Measurements from ENCODE around the gene CENPO.

CENPO gene

DNA sequence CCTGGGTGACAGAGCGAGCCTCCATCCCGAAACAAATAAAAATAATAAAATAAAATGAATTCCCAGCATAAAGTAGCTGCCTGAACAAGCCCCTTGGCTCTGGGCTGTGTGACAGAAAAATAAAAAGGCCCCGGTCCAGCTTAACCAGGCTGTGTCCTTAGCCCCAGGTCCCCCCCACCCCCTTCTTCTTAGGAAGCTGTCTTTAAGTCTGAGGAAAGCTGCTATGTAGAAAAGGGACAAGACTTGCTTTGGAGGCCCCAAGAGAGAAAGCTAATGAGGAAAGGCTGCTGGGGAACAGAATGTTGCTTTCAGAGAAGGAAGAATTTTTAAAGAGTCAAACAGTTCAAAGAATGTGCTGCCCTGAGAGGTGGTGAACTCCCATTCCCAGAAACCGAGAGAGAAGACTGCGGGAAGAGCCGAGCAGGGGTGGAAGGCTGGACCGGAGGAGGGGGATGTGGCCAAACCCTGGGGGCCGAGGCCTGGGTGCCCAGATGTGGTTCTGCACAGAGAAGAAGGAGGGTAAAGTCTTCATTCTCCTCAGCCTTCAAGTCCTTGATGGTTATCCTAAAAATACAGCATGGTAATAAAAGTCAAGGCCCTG lies 61.9 kb downstream of the CENPO start:
- TF ChIP-seq, protein P1, sequence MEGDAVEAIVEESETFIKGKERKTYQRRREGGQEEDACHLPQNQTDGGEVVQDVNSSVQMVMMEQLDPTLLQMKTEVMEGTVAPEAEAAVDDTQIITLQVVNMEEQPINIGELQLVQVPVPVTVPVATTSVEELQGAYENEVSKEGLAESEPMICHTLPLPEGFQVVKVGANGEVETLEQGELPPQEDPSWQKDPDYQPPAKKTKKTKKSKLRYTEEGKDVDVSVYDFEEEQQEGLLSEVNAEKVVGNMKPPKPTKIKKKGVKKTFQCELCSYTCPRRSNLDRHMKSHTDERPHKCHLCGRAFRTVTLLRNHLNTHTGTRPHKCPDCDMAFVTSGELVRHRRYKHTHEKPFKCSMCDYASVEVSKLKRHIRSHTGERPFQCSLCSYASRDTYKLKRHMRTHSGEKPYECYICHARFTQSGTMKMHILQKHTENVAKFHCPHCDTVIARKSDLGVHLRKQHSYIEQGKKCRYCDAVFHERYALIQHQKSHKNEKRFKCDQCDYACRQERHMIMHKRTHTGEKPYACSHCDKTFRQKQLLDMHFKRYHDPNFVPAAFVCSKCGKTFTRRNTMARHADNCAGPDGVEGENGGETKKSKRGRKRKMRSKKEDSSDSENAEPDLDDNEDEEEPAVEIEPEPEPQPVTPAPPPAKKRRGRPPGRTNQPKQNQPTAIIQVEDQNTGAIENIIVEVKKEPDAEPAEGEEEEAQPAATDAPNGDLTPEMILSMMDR (IDR thresholded peaks at IDR 0.05), result no peak

DNA sequence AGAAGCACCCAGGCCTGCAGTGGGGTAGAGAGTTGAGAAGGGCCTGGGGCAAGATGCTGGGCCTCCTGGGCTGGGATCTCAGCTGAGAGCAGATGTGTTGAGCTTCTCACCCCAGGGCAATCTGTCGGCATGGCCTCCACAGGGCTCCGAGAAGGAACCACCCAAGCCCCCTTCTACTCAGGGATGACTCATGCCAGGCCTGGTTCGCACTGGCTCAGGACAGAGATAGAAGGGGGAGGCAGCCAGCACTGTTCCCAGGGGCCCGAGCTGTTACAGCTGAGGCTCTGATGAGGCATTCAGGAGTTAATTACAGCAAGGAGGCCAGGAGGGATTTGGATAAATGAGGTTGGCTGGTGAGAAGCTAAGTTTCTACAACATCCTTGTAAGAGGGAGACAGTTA lies 62.5 kb downstream of the CENPO start:
- TF ChIP-seq, protein P1 (IDR thresholded peaks at IDR 0.05), result no peak

DNA sequence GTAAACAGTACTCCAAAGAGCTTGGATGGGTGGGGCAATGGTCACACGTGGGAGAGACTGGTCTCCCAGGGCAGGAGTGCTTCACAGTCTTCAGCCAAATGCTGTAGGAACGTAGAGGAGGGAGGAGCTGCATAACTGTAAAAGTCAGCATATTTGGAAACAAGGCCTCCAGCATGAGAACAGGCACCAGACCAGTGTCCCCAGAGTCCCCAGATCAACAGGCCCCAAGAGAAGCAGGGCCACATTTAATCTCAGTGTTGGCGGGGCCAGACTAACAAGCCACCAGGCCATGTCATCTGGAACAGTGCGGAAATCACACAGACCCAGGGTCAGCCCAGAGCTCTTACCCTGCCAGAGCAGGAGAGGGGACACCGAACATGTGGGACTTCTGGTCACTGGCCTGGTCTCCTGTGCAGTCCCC lies 63.6 kb downstream of the CENPO start:
- TF ChIP-seq, protein P1 (IDR thresholded peaks at IDR 0.05), result no peak

DNA sequence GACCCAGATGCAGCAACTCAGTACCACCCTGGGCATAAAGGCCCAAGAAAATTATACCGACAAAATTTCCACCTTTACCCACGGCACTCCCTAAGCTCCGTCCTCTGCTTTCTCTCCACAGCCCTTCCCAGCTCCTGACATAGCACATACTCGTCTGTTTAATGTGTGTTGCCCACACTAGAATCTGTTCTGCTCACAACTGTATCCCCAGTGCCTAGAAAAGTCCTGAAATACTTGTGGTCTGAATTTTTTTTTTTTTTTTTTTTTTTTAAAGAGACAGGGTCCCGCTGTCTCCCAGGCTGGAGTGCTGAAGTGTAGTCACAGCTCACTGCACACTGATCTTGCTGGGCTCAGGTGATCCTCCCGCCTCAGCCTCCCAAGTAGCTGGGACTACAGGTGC lies 64.5 kb downstream of the CENPO start:
- TF ChIP-seq, protein P1 (IDR thresholded peaks at IDR 0.05), result no peak

DNA sequence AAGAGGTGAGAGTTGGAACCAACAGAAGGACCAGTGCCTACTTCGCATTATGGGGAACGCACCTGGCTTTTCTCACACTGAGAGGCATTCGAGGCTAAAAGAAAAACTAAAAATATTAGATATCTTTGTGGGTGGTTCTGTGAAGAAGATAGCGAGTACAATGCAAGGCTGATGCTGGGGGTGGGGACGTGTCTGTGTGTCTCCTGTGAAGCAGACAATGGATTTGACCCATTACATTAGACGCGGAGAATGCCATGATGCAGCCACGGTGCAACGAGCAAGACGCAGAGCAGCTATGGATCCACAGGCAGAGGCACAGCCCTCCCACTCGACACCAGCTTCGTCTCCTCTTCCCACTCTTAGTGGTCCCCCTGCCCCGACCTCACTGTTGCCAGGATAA lies 65.8 kb downstream of the CENPO start:
- TF ChIP-seq, protein P1 (IDR thresholded peaks at IDR 0.05), result no peak

DNA sequence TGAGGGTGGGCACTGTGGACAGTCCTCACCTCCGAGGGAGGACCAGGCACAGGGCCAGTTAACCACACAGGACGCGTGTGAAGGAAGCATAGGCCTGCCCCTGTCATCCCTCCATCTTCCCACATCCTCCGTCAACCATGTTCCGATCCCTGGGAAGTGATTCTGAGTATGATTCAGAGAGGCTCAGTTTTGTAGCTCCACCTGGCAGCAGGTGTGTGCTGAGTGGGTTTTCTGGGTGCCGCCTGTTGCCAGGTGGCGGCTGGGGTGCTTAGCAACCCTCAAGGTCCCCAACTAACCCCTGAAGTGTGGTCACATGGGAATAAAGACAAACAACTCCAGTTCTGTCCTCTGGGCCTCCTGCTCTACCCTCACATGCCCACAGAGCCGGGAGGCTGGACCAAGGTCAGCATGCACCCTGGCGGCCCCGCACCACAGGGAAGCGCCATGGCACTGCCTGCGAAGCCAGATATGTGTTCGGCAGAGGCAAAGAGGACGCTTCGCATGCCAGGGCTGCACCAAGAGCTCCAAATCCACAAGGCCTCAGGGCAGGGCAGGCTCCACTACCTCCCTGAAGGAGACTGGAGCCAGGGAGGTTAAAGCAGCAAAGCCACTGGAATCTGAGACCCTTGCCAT lies 66.9 kb downstream of the CENPO start:
- TF ChIP-seq, protein P1 (IDR thresholded peaks at IDR 0.05), result no peak

DNA sequence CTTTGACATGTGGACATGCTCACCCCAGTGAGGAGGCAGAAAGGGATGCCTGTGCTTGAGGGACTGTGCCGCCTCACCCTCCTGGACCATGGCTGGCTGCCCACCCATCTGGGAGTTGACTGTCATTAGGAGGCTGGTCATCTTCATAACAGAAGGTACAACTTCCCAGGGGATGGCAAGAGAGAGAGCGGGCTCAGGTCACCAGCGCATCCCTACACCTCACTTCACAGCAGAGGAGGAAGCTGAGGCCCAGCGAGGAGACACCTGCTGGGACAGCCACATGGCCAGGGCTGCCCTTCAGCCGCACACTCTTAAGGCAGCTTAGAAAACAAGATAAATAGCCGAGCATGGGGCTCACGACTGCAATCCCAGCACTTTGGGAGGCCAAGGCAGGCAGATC lies 67.4 kb downstream of the CENPO start:
- TF ChIP-seq, protein P1 (IDR thresholded peaks at IDR 0.05), result no peak
